HUES6 (cell line): ENCODE measurements around the gene MEGF6.

ENCODE experiments used
- H3K27ac ChIP-seq: 2 replicates; pipeline ENCODE4 v1.7.0; 2013; ENCODE audit warnings: low read depth, mild to moderate bottlenecking, low read length, inconsistent platforms
- H3K27me3 ChIP-seq: 2 replicates; pipeline ENCODE4 v1.6.1; 2013; ENCODE audit warnings: low read length; ENCODE audit not compliant: control insufficient read depth, insufficient read depth
- H3K36me3 ChIP-seq: 2 replicates; pipeline ENCODE4 v1.6.1; 2013; ENCODE audit warnings: low read length; ENCODE audit not compliant: control insufficient read depth, insufficient read depth
- H3K4me1 ChIP-seq: 2 replicates; pipeline ENCODE4 v1.6.1; 2013; ENCODE audit warnings: low read length; ENCODE audit not compliant: control insufficient read depth, insufficient read depth
- H3K4me3 ChIP-seq: 2 replicates; pipeline ENCODE4 v1.5.1; 2013; ENCODE audit warnings: low read depth, low read length
- H3K9ac ChIP-seq: one replicate; pipeline ENCODE4 v1.6.1; 2013; ENCODE audit warnings: mild to moderate bottlenecking, low read length
- H3K9me3 ChIP-seq: 2 replicates; pipeline ENCODE4 v1.6.1; 2013; ENCODE audit warnings: low read depth, low read length; ENCODE audit not compliant: control insufficient read depth, insufficient read depth

The MEGF6 gene

GRCh38 chr1:3468236-3469103 is 142.8 kb downstream of the MEGF6 start:
- Histone ChIP-seq H3K4me1 (peaks cover 16% of the 10 kb centered on the region), H3K9ac (no peak overlapping the region), H3K9me3 (no peaks in the 10 kb centered on the region), H3K27me3 (no peaks in the 10 kb centered on the region), H3K27ac (no peak overlapping the region), H3K4me3 (no peak overlapping the region), H3K36me3 (peaks cover 34% of the 10 kb centered on the region)

GRCh38 chr1:3467096-3468036 is 143.9 kb downstream of the MEGF6 start:
- peaks cover 16% of the 10 kb centered on the region for H3K4me1 ChIP-seq
- H3K4me3 ChIP-seq, result no peak overlapping the region
- H3K9me3 ChIP-seq, result no peaks in the 10 kb centered on the region
- no peaks in the 10 kb centered on the region for H3K27me3 ChIP-seq
- no peak overlapping the region for H3K27ac ChIP-seq
- H3K36me3 ChIP-seq, result peaks cover 26% of the 10 kb centered on the region
- no peak overlapping the region for H3K9ac ChIP-seq

- H3K4me1 ChIP-seq, result peaks cover 9% of the 10 kb centered on the region
- H3K9me3 ChIP-seq, result no peaks in the 10 kb centered on the region
- H3K36me3 ChIP-seq, result peaks cover 22% of the 10 kb centered on the region
- H3K27me3 ChIP-seq, result no peaks in the 10 kb centered on the region
- no peak overlapping the region for H3K9ac ChIP-seq
- no peak overlapping the region for H3K4me3 ChIP-seq
- H3K27ac ChIP-seq, result no peak overlapping the region
Measured at GRCh38 chr1:3466366-3467075, 144.8 kb downstream of the MEGF6 start.

GRCh38 chr1:3465935-3466321 is 145.4 kb downstream of the MEGF6 start:
- Histone ChIP-seq H3K9me3 (no peaks in the 10 kb centered on the region), H3K27ac (no peak overlapping the region), H3K36me3 (peaks cover 22% of the 10 kb centered on the region), H3K9ac (no peak overlapping the region), H3K4me1 (peaks cover 6% of the 10 kb centered on the region), H3K27me3 (no peaks in the 10 kb centered on the region), H3K4me3 (no peak overlapping the region)

GRCh38 chr1:3465091-3465934 is 146.0 kb downstream of the MEGF6 start:
- H3K4me1 ChIP-seq, result peaks cover 7% of the 10 kb centered on the region; the same call in 1 of the 2 replicates
- no peak overlapping the region for H3K4me3 ChIP-seq
- H3K27ac ChIP-seq, result no peak overlapping the region
- H3K9ac ChIP-seq, result no peak overlapping the region
- no peaks in the 10 kb centered on the region for H3K27me3 ChIP-seq
- no peaks in the 10 kb centered on the region for H3K9me3 ChIP-seq
- peaks cover 22% of the 10 kb centered on the region for H3K36me3 ChIP-seq

- H3K9me3 ChIP-seq, result no peaks in the 10 kb centered on the region
- no peak overlapping the region for H3K27ac ChIP-seq
- peaks cover 21% of the 10 kb centered on the region for H3K36me3 ChIP-seq
- H3K27me3 ChIP-seq, result no peaks in the 10 kb centered on the region
- H3K4me1 ChIP-seq, result peaks cover 10% of the 10 kb centered on the region; the same call in 1 of the 2 replicates
- H3K4me3 ChIP-seq, result no peak overlapping the region
- no peak overlapping the region for H3K9ac ChIP-seq
Measured at GRCh38 chr1:3464649-3465025, 146.7 kb downstream of the MEGF6 start.

GRCh38 chr1:3463891-3464648 is 147.2 kb downstream of the MEGF6 start:
- peaks cover 10% of the 10 kb centered on the region; the same call in 1 of the 2 replicates for H3K4me1 ChIP-seq
- no peaks in the 10 kb centered on the region for H3K27me3 ChIP-seq
- no peaks in the 10 kb centered on the region for H3K9me3 ChIP-seq

GRCh38 chr1:3463408-3463863 is 147.9 kb downstream of the MEGF6 start:
- no peak overlapping the region for H3K27ac ChIP-seq
- peaks cover 11% of the 10 kb centered on the region; the same call in 1 of the 2 replicates for H3K4me1 ChIP-seq
- H3K9ac ChIP-seq, result no peak overlapping the region
- no peaks in the 10 kb centered on the region for H3K27me3 ChIP-seq
- H3K36me3 ChIP-seq, result peaks cover 12% of the 10 kb centered on the region
- H3K9me3 ChIP-seq, result no peaks in the 10 kb centered on the region
- H3K4me3 ChIP-seq, result no peak overlapping the region

More at GRCh38 chr1:3463891-3464648, 147.2 kb downstream of the MEGF6 start:
- Histone ChIP-seq H3K36me3 (peaks cover 15% of the 10 kb centered on the region), H3K27ac (no peak overlapping the region), H3K4me3 (no peak overlapping the region), H3K9ac (no peak overlapping the region)

- Histone ChIP-seq H3K4me1 (peaks cover 16% of the 10 kb centered on the region; the same call in 1 of the 2 replicates), H3K27me3 (no peaks in the 10 kb centered on the region), H3K4me3 (no peak overlapping the region), H3K27ac (no peak overlapping the region), H3K36me3 (peaks cover 12% of the 10 kb centered on the region), H3K9ac (no peak overlapping the region), H3K9me3 (no peaks in the 10 kb centered on the region)
Measured at GRCh38 chr1:3463013-3463385, 148.3 kb downstream of the MEGF6 start.
